CD4-positive, alpha-beta T cell treated with Interleukin-12 subunit alpha and Interleukin-12 subunit beta, for 1 hour (primary cell): ENCODE data around the gene ROR1.

Source experiments
- DNase-seq: peaks from one replicate; pipeline ENCODE4 v3.0.0-alpha.2; 2020

The ROR1 gene

GRCh38 chr1:63773815-63774616 is at the start of gene ROR1:
Gene ROR1, plus strand, starts transcription at chr1:63774017.
- peak; percentile 9 for DNase-seq

- DNase-seq: no peak
Observed at GRCh38 chr1:63724375-63724899, 49.4 kb upstream of the ROR1 start.

- no peak for DNase-seq
Observed at GRCh38 chr1:63728611-63729226, 45.1 kb upstream of the ROR1 start.

- DNase-seq: no peak
Observed at GRCh38 chr1:63729227-63729620, 44.6 kb upstream of the ROR1 start.

GRCh38 chr1:63730211-63730610 is 43.6 kb upstream of the ROR1 start:
- no peak for DNase-seq

- no peak for DNase-seq
Observed at GRCh38 chr1:63731117-63732043, 42.4 kb upstream of the ROR1 start.

GRCh38 chr1:63732666-63733065 is 41.2 kb upstream of the ROR1 start:
- DNase-seq: no peak

GRCh38 chr1:63738772-63739171 is 35.0 kb upstream of the ROR1 start:
- DNase-seq: no peak

GRCh38 chr1:63739452-63739851 is 34.4 kb upstream of the ROR1 start:
- no peak for DNase-seq

GRCh38 chr1:63740432-63740831 is 33.4 kb upstream of the ROR1 start:
- DNase-seq: no peak

GRCh38 chr1:63742526-63742925 is 31.3 kb upstream of the ROR1 start:
- DNase-seq: no peak

GRCh38 chr1:63743781-63744180 is 30.0 kb upstream of the ROR1 start:
- DNase-seq: no peak

- DNase-seq: no peak
Observed at GRCh38 chr1:63746129-63746864, 27.5 kb upstream of the ROR1 start.

GRCh38 chr1:63747445-63747844 is 26.4 kb upstream of the ROR1 start:
- DNase-seq: no peak

- DNase-seq: no peak
Observed at GRCh38 chr1:63748046-63748580, 25.7 kb upstream of the ROR1 start.

- DNase-seq: no peak
Observed at GRCh38 chr1:63748641-63749040, 25.2 kb upstream of the ROR1 start.

- DNase-seq: no peak
Observed at GRCh38 chr1:63750721-63751120, 23.1 kb upstream of the ROR1 start.

GRCh38 chr1:63752176-63752575 is 21.6 kb upstream of the ROR1 start:
- no peak for DNase-seq

GRCh38 chr1:63753591-63753990 is 20.2 kb upstream of the ROR1 start:
- DNase-seq: no peak

- no peak for DNase-seq
Observed at GRCh38 chr1:63756839-63757238, 17.0 kb upstream of the ROR1 start.

GRCh38 chr1:63757334-63757733 is 16.5 kb upstream of the ROR1 start:
- DNase-seq: no peak

- no peak for DNase-seq
Observed at GRCh38 chr1:63758791-63759190, 15.0 kb upstream of the ROR1 start.
